Astrocyte (in vitro differentiated cells and primary cell): Measurements from ENCODE around the gene CAMK2B.

Experiments used
- EZH2 ChIP-seq: IDR thresholded peaks from 2 replicates; pipeline ENCODE4 v1.6.1; 2012; ENCODE audit warnings: mild to moderate bottlenecking, low read length, inconsistent platforms; ENCODE audit not compliant: insufficient read depth
- TF ChIP-seq, protein P1 (sequence below): IDR thresholded peaks from 2 replicates; pipeline ENCODE4 v1.5.1; 2011; ENCODE audit warnings: low read depth, mild to moderate bottlenecking, inconsistent platforms, low read length, moderate library complexity; ENCODE audit not compliant: insufficient read depth

DNA sequence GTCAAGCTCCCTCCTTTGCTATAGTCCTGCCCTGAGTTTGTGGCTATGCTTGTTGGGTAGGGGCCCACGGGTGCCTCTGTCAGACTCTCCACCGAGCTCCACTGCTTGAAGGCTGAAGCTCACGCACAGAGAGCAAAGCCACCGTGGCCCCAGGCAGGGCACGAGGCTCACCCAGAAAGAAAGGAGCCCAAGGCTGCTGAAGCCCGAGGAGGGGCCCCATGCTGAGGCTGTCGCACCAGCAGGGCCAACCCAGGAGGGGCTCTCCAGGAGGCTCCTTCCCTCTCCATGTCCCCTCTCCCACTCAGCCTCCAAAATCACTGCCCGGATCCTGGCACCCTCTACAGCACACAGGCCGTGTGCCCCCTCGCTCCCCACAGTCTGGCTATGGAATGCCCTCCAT lies 74.1 kb downstream of the CAMK2B start:
- TF ChIP-seq, protein P1, sequence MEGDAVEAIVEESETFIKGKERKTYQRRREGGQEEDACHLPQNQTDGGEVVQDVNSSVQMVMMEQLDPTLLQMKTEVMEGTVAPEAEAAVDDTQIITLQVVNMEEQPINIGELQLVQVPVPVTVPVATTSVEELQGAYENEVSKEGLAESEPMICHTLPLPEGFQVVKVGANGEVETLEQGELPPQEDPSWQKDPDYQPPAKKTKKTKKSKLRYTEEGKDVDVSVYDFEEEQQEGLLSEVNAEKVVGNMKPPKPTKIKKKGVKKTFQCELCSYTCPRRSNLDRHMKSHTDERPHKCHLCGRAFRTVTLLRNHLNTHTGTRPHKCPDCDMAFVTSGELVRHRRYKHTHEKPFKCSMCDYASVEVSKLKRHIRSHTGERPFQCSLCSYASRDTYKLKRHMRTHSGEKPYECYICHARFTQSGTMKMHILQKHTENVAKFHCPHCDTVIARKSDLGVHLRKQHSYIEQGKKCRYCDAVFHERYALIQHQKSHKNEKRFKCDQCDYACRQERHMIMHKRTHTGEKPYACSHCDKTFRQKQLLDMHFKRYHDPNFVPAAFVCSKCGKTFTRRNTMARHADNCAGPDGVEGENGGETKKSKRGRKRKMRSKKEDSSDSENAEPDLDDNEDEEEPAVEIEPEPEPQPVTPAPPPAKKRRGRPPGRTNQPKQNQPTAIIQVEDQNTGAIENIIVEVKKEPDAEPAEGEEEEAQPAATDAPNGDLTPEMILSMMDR = no peak
- TF ChIP-seq EZH2 = no peak
